Left lung (tissue), 10 donors: ENCODE results near the gene XPO4. TPM values are rescaled to one million over a fixed set of nuclear protein-coding genes. Genes with fewer than 3 reads are reported as not detected.
A peak's percentile ranks its signal among the peaks of the same experiment; 100 is the strongest.

Source experiments
- ATAC-seq: fragments of 200-7000 bp; cut with Tn5 transposase; one replicate; pipeline ENCODE4 v1.9.1; 2020; ENCODE audit warnings: moderate library complexity
- DNase-seq, 4 donors: peaks; one replicate each; pipeline ENCODE4 v3.0.0-alpha.2; 2013 to 2020
- H3K27ac ChIP-seq, 2 donors: fragments of 200-600 bp; sonication (generic) in 1 of 2; one replicate each; pipeline versions ENCODE4 v1.5.0 to v1.8.0; 2020 to 2021
- H3K27me3 ChIP-seq, 2 donors: fragments of 200-600 bp; sonication (generic) in 1 of 2; one replicate each; pipeline versions ENCODE4 v1.5.0 to v1.8.0; 2020 to 2021
- H3K36me3 ChIP-seq, 2 donors: fragments of 200-600 bp; sonication (generic) in 1 of 2; one replicate each; pipeline versions ENCODE4 v1.5.0 to v1.8.0; 2020 to 2021
- H3K4me1 ChIP-seq, 2 donors: fragments of 200-600 bp; one replicate each; pipeline ENCODE4 v1.8.0; 2021
- H3K4me3 ChIP-seq, 2 donors: fragments of 200-600 bp; sonication (generic) in 1 of 2; one replicate each; pipeline versions ENCODE4 v1.5.0 to v1.8.0; 2020 to 2021; ENCODE audit warnings: mild to moderate bottlenecking in 1 of 2
- H3K9me3 ChIP-seq, 2 donors: fragments of 200-600 bp; sonication (generic) in 1 of 2; one replicate each; pipeline versions ENCODE4 v1.5.0 to v1.8.0; 2020 to 2021
- intact Hi-C, 2 donors: fragments of 100-400 bp; cut with DNase I; formaldehyde crosslinking; loops; one replicate each; pipeline versions ENCODE4 v1.11.2 to v1.14.2; 2022
- polyA plus RNA-seq, 6 donors: library from polyadenylated mRNA; unstranded; fragments of 120-200 nt; gene quantifications; one replicate each; pipeline ENCODE4 v1.2.1, GENCODE V29; 2013; ENCODE audit not compliant: insufficient read length in 6 of 6
- total RNA-seq, 2 donors: library from RNA; stranded (reverse); fragmentation: NEBNext Ultra II Directional; extraction: Animal tissue kit (Norgen Biotek cat#: 25700); gene quantifications; one replicate each; pipeline ENCODE4 v1.2.1, GENCODE V29; 2021
- TF ChIP-seq, protein P1 (sequence below), 2 donors: fragments of 200-600 bp; sonication (generic) in 1 of 2; IDR thresholded peaks; one replicate each; pipeline versions ENCODE4 v1.5.0 to v1.8.0; 2021; ENCODE audit warnings: antibody characterized with exemption in 2 of 2
- donor health status: DM: no; HTN: yes; CAD: no.
- donor health status: DM: no; HTN: no; CAD: no.

The XPO4 gene
- total and polyA plus RNA-seq, 8 donors, result 18.3 to 24.8 (median 19.4) TPM

DNA sequence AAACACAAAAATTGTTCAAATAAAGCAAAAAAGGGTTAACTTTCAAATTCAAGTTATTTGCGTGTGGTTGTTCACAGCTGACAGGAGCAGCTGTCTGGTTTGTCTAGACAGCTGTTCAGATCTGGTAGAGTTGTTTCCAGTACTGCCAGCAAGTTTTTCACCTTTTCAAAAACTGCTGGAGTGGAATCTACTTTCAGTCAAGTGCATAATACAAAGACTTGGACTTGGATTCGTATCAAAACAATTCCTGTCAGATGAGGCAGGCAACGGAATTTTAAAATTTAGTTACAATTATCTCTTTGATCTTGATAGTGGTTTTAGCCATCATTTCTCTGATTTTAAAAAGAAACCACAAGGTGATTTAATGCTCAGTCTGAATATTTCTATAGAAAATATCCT, 77.1 kb downstream of the XPO4 start:
- no peaks in the 10 kb centered on the region for H3K27me3 ChIP-seq
- peak in 2 of 4 donors; percentile 29 to 59 for DNase-seq
- no peak overlapping the region for H3K4me3 ChIP-seq
- H3K4me1 ChIP-seq, result peaks cover 0 to 19% of the 10 kb centered on the region in 2 donors
- no peak overlapping the region for H3K27ac ChIP-seq
- intact Hi-C loops, result no loop called here
- H3K9me3 ChIP-seq, result no peaks in the 10 kb centered on the region
- ATAC-seq, result peak; percentile 70
- peaks cover 0 to 5% of the 10 kb centered on the region in 2 donors for H3K36me3 ChIP-seq
- TF ChIP-seq, protein P1, sequence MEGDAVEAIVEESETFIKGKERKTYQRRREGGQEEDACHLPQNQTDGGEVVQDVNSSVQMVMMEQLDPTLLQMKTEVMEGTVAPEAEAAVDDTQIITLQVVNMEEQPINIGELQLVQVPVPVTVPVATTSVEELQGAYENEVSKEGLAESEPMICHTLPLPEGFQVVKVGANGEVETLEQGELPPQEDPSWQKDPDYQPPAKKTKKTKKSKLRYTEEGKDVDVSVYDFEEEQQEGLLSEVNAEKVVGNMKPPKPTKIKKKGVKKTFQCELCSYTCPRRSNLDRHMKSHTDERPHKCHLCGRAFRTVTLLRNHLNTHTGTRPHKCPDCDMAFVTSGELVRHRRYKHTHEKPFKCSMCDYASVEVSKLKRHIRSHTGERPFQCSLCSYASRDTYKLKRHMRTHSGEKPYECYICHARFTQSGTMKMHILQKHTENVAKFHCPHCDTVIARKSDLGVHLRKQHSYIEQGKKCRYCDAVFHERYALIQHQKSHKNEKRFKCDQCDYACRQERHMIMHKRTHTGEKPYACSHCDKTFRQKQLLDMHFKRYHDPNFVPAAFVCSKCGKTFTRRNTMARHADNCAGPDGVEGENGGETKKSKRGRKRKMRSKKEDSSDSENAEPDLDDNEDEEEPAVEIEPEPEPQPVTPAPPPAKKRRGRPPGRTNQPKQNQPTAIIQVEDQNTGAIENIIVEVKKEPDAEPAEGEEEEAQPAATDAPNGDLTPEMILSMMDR (IDR thresholded peaks at IDR 0.05), result no peak

- DNase-seq (no peak), ATAC-seq (no peak)
- intact Hi-C loops, result no loop called here
- Histone ChIP-seq H3K4me3 (no peak overlapping the region), H3K36me3 (peaks cover 0 to 5% of the 10 kb centered on the region in 2 donors), H3K27ac (no peak overlapping the region), H3K4me1 (peaks cover 0 to 19% of the 10 kb centered on the region in 2 donors), H3K9me3 (no peaks in the 10 kb centered on the region), H3K27me3 (no peaks in the 10 kb centered on the region)
- TF ChIP-seq, protein P1 (IDR thresholded peaks at IDR 0.05), result no peak
These were observed 77.6 kb downstream of the XPO4 start for GRCh38 chr13:20824762-20825476.

GRCh38 chr13:20823071-20823470, 79.5 kb downstream of the XPO4 start:
- DNase-seq (no peak), ATAC-seq (no peak)
- Histone ChIP-seq H3K4me3 (no peak overlapping the region), H3K27me3 (no peaks in the 10 kb centered on the region), H3K27ac (no peak overlapping the region), H3K36me3 (peaks cover 0 to 17% of the 10 kb centered on the region in 2 donors), H3K4me1 (peaks cover 0 to 11% of the 10 kb centered on the region in 2 donors), H3K9me3 (no peaks in the 10 kb centered on the region)
- TF ChIP-seq, protein P1 (IDR thresholded peaks at IDR 0.05), result no peak
- intact Hi-C loops, result no loop called here

GRCh38 chr13:20822406-20822805, 80.1 kb downstream of the XPO4 start:
- ATAC-seq (no peak), DNase-seq (no peak)
- Histone ChIP-seq H3K36me3 (peaks cover 0 to 17% of the 10 kb centered on the region in 2 donors), H3K27ac (no peak overlapping the region), H3K9me3 (no peaks in the 10 kb centered on the region), H3K27me3 (no peaks in the 10 kb centered on the region), H3K4me1 (peaks cover 0 to 5% of the 10 kb centered on the region in 2 donors), H3K4me3 (no peak overlapping the region)
- TF ChIP-seq, protein P1 (IDR thresholded peaks at IDR 0.05), result no peak
- intact Hi-C loops, result no loop called here

GRCh38 chr13:20819715-20820114, 82.8 kb downstream of the XPO4 start:
- no peak overlapping the region for H3K27ac ChIP-seq
- intact Hi-C loops, result no loop called here
- H3K27me3 ChIP-seq, result no peaks in the 10 kb centered on the region
- TF ChIP-seq, protein P1 (IDR thresholded peaks at IDR 0.05), result no peak
- H3K9me3 ChIP-seq, result no peaks in the 10 kb centered on the region
- no peak overlapping the region for H3K4me3 ChIP-seq
- no peak for DNase-seq
- H3K4me1 ChIP-seq, result peaks cover 0 to 7% of the 10 kb centered on the region in 2 donors
- peaks cover 0 to 17% of the 10 kb centered on the region in 2 donors for H3K36me3 ChIP-seq
- ATAC-seq, result no peak
